Measurements from ENCODE around the gene DNAJC22.
A peak's percentile ranks its signal among the peaks of the same experiment; 100 is the strongest.

Gene DNAJC22

DNA sequence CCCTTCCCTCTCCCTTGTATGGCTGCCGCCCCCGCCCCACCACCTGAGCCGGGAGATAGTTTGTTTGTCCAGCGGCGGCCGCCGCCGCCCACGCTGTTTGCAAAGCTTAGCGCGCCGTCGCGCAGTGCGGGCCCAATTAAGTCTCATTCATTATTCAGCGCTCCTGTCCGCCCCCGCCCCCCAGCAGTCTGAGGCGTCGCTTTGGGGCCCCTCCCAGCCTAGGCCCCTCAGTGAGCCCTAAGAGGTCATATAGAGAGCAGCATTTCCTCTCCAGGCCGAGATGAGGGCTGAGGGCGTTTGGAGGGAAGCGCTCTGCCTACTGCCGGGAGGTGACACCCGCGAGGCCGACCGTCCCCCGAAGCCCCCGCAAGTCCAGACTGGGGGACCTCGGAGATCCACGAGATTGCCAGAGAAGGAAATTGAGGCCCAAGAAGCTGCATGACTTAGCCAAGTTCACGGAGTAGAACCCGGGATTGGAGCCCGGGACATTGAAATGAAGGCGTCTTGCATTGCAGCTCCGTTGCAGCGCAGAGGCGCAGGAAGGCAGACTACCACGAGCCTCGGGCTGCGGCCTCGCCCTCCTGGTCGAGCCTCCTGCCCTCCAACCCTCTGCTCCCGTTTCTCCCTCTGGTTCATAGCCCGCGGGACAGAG is at the start of gene DNAJC22:
Gene DNAJC22, plus strand, starts transcription at position 230 of the 652 bp plus-strand sequence. CDS start 1,985 bp downstream, outside the sequence.
- TF ChIP-seq, protein P1, sequence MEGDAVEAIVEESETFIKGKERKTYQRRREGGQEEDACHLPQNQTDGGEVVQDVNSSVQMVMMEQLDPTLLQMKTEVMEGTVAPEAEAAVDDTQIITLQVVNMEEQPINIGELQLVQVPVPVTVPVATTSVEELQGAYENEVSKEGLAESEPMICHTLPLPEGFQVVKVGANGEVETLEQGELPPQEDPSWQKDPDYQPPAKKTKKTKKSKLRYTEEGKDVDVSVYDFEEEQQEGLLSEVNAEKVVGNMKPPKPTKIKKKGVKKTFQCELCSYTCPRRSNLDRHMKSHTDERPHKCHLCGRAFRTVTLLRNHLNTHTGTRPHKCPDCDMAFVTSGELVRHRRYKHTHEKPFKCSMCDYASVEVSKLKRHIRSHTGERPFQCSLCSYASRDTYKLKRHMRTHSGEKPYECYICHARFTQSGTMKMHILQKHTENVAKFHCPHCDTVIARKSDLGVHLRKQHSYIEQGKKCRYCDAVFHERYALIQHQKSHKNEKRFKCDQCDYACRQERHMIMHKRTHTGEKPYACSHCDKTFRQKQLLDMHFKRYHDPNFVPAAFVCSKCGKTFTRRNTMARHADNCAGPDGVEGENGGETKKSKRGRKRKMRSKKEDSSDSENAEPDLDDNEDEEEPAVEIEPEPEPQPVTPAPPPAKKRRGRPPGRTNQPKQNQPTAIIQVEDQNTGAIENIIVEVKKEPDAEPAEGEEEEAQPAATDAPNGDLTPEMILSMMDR (IDR thresholded peaks at IDR 0.05): no peak

DNA sequence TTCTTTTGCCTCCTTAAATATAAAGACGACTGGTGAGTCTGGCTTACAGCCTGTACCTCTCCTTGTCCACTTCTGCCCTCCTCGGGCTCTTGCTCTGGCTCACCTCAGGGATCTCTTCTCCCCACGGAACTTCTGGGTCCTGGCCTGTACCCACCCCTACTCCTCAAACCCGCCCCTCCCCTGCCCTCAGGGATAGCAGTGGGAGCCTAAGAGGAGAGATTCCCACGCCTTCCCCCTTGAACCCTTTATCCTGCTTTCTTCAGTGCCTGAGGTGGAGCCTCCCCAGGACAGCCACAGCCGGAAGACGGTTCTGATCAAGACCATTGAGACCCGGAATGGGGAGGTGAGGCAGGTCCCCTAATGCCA is 49.0 kb upstream of the DNAJC22 start:
- TF ChIP-seq, protein P1 (IDR thresholded peaks at IDR 0.05): no peak

DNA sequence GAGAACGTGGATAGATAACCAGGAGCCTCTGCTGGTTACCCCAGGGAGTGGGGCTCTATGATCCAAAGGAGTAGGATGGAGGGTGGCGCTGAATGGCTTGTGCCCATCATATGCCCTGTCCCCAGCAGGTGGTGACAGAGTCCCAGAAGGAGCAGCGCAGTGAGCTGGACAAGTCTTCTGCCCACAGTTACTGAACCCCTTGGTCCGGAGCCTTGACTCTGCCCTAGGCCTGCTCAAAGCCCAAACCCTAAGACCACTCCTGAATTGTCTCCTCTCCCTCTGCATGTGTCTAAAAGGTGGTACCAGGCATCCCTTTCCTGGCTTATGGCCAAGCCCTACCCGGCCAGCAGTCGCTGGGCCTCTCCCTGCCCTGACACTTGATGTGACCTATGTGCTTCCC is 48.5 kb upstream of the DNAJC22 start:
- TF ChIP-seq, protein P1 (IDR thresholded peaks at IDR 0.05): peak; percentile 11; the same call in 1 of the 2 replicates

DNA sequence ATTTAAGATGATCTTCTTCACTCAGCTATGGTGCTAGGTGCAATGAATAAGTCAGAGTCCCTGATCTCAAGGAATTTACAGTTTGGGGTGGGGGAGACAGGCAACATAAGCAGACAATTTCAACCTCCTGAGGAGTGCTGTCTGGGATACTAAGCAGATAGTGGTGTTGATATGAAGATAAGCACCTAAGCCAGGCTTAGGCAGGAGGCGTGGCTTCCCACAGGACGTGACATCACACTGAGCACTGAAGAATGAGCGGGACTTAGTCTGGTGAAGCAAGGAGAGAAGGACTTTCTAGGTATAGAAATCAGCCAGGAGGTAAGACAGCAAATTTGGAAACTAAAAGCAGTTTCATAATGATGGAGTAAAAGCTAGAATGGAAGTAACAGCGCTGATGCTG is 44.9 kb upstream of the DNAJC22 start:
- TF ChIP-seq, protein P1 (IDR thresholded peaks at IDR 0.05): no peak

DNA sequence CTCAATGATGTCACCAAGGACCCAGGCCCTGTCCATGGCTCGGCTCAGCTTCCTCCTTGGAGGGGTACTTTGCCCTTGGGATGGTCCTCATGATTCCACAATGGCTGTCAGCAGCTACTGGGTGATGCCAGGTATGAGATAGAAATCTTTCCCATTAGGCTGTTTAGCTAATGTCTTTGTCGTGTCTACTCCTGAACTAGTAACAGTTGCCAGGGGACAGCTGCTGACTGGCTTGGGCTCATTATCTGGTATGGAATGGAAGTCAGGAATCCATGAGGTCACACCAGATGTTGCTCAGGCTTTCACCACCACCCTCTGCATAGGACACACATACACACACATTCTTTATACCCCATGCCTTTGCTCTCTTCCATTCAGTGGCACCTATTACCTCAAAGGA is 42.5 kb upstream of the DNAJC22 start:
- TF ChIP-seq, protein P1 (IDR thresholded peaks at IDR 0.05): no peak

DNA sequence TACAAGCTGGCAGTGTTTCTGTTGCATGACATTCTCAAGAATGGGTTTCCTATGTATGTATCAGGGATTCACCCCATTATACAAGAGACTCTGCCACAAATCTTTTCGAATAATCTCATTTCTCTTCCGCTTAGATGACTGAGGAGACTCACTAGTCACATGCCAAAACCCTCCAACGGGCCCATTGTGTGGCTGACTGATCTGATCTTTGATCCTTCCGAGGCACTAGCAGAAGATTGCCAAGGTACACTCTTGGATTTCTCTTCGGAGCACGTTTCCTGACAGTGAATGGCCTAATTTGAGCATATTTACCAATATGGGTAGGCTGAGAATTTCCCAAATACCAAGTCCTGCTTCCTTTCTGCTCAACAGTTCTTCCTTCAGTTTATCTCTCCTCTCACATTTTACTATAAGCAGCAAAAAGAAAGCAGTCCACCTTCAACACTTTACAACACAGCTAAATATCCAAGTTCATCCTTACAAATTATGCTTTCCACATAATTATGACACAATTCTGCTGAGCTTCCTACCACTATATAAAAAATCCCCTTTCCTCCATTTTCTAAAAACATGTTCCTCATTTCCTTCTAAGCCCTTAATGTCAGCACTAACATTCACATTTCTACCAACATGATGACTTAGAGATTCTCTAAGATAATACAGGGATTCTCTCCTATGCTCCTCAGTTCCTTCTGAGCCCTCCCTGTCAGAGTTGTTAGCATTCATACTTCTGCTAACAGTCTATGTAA is 40.8 kb upstream of the DNAJC22 start:
- TF ChIP-seq, protein P1 (IDR thresholded peaks at IDR 0.05): no peak

DNA sequence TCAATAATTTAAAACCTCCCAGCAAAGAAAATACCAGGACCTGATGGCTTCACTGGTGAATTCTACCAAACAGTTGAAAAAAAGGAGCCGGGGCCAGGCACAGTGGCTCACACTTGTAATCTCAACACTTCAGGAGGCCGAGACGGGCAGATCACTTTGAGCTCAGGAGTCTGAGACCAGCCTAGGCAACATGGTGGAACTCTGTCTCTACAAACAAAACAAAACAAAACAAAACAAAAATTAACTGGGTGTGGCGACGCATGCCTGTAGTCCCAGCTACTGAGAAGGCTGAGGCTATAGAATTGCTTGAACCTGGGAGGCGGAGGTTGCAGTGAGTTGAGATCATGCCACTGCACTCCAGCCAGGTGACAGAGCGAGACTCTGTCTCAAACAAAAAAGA is 37.3 kb upstream of the DNAJC22 start:
- TF ChIP-seq, protein P1 (IDR thresholded peaks at IDR 0.05): no peak
